Measurements from ENCODE around the gene HOXD3.
A peak's percentile ranks its signal among the peaks of the same experiment; 100 is the strongest.

The HOXD3 gene

GRCh38 chr2:176151442-176152287 is 5.4 kb upstream of the HOXD3 start, which contains the start of gene HOXD4:
Gene HOXD4 (plus strand): TSS chr2:176151550. CDS start chr2:176151634, 84 bp downstream.
- no peak for DNase-seq

- no peak for DNase-seq
Observed at GRCh38 chr2:176152350-176153181, 4.5 kb upstream of the HOXD3 start.

- no peak for DNase-seq
Observed at GRCh38 chr2:176154576-176155252, 2.4 kb upstream of the HOXD3 start.

- no peak for DNase-seq
Observed at GRCh38 chr2:176155356-176156044, 1.6 kb upstream of the HOXD3 start.

- no peak for DNase-seq
Observed at GRCh38 chr2:176156301-176156806, 753 bp upstream of the HOXD3 start.

- DNase-seq, result no peak
Observed at GRCh38 chr2:176157499-176158185, 535 bp downstream of the HOXD3 start.

GRCh38 chr2:176158186-176158591 is 1.1 kb downstream of the HOXD3 start:
- DNase-seq, result no peak

GRCh38 chr2:176158855-176159662 is 2.0 kb downstream of the HOXD3 start:
- DNase-seq, result peak; percentile 68

GRCh38 chr2:176159663-176160250 is 2.6 kb downstream of the HOXD3 start:
- no peak for DNase-seq

GRCh38 chr2:176160251-176160985 is 3.3 kb downstream of the HOXD3 start:
- no peak for DNase-seq

- no peak for DNase-seq
Observed at GRCh38 chr2:176160986-176161824, 4.1 kb downstream of the HOXD3 start.

- no peak for DNase-seq
Observed at GRCh38 chr2:176161825-176162626, 4.9 kb downstream of the HOXD3 start.

- no peak for DNase-seq
Observed at GRCh38 chr2:176162911-176163671, 6.0 kb downstream of the HOXD3 start.

GRCh38 chr2:176163672-176164056 is 6.6 kb downstream of the HOXD3 start:
- DNase-seq, result no peak

GRCh38 chr2:176164201-176164600 is 7.1 kb downstream of the HOXD3 start:
- no peak for DNase-seq

- DNase-seq, result no peak
Observed at GRCh38 chr2:176164611-176165369, 7.7 kb downstream of the HOXD3 start.

Measured in NCI-H524 treated with DMSO at 0.1 percent for 48 hours (cell line).